Astrocyte of the spinal cord (primary cell): ENCODE measurements around the gene MYO7B.
A peak's percentile ranks its signal among the peaks of the same experiment; 100 is the strongest.

ENCODE experiments used
- DNase-seq: peaks from one replicate; pipeline ENCODE4 v3.0.0; 2011; ENCODE audit warnings: low read depth, low spot score
- H3K4me3 ChIP-seq: 2 replicates; pipeline ENCODE4 v1.5.1; 2011; ENCODE audit warnings: low read depth, mild to moderate bottlenecking, low read length, moderate library complexity
- in situ Hi-C: cut with HindIII; loops from 2 replicates; pipeline ENCODE4 v1.10.0; 2017; ENCODE audit warnings: low sequenced_read_pairs
- TF ChIP-seq, protein P1 (sequence below): IDR thresholded peaks from 2 replicates; pipeline ENCODE4 v1.5.1; 2012; ENCODE audit warnings: low read depth, mild to moderate bottlenecking, low read length, inconsistent platforms

The MYO7B gene

DNA sequence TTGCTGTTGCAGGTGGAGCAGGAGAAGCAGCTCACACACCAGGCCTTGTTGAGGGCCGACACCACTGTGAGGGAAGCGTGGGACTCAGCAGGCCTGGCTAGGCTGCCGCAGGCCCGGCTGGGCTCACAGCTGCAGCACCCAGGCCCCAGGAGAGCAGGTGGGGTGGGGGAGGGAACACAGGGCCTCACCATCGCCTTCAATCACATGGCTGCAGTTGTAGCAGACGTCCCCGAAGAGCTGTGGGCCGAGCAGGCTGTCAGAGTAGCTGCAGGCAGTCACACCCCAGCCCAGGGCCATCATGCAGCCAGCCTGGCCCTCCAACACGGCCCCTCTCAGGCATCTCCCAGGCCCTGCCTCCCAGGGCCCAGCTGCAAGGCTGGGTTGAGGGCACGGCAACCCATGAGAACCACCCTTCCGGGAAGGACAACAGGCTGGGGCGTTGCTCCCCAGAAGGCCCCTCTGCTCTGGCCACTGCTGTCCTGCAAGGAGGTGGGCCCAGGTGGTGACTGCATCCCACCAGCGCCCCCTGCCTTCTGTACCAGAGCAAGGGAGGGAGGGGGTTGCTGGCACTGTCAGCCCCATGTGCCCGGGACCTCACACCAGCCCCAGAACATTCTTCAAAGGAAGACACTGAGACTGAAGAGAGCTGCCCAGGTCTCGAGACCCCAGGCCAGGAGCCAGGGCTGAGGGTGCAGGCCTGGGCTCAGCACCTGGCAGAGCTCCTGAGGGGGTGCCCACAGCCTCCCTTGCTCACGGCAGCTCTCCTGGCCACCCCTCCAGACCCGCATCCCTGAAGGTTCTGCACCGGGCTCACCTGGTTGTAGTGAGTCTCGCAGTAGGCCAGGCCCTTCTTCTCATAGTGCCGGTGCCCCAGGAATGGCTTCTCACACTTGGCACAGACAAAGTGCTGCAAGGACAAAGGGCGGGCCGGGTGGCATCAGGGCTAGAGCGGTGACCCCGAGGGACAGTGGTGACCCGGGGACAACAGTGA, 104.9 kb downstream of the MYO7B start:
- in situ Hi-C loops, result no loop called here
- DNase-seq, result no peak
- no peak overlapping the region for H3K4me3 ChIP-seq
- TF ChIP-seq, protein P1, sequence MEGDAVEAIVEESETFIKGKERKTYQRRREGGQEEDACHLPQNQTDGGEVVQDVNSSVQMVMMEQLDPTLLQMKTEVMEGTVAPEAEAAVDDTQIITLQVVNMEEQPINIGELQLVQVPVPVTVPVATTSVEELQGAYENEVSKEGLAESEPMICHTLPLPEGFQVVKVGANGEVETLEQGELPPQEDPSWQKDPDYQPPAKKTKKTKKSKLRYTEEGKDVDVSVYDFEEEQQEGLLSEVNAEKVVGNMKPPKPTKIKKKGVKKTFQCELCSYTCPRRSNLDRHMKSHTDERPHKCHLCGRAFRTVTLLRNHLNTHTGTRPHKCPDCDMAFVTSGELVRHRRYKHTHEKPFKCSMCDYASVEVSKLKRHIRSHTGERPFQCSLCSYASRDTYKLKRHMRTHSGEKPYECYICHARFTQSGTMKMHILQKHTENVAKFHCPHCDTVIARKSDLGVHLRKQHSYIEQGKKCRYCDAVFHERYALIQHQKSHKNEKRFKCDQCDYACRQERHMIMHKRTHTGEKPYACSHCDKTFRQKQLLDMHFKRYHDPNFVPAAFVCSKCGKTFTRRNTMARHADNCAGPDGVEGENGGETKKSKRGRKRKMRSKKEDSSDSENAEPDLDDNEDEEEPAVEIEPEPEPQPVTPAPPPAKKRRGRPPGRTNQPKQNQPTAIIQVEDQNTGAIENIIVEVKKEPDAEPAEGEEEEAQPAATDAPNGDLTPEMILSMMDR, result peak; percentile 28

DNA sequence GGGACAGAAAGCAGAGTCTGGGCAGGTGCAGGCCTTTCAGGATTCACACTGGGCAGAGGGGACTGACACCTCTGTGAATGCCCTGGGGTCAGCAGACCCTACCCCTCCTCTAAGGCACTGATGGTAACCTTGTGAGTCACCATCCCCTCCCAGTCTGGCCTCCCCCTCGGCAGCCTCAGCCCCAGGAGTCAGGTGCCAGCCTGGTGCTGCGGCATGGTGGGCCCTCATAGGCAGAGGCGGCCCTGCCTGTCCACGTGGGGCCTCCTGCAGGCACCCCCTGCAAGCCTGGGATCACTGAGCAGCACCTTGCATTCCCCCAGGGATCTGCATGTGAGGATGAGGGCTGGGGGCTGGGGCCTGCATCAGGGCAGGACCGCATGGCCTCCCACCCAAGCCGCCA, 105.7 kb downstream of the MYO7B start:
- in situ Hi-C loops, result no loop called here
- TF ChIP-seq, protein P1, result no peak
- H3K4me3 ChIP-seq, result no peak overlapping the region
- no peak for DNase-seq

DNA sequence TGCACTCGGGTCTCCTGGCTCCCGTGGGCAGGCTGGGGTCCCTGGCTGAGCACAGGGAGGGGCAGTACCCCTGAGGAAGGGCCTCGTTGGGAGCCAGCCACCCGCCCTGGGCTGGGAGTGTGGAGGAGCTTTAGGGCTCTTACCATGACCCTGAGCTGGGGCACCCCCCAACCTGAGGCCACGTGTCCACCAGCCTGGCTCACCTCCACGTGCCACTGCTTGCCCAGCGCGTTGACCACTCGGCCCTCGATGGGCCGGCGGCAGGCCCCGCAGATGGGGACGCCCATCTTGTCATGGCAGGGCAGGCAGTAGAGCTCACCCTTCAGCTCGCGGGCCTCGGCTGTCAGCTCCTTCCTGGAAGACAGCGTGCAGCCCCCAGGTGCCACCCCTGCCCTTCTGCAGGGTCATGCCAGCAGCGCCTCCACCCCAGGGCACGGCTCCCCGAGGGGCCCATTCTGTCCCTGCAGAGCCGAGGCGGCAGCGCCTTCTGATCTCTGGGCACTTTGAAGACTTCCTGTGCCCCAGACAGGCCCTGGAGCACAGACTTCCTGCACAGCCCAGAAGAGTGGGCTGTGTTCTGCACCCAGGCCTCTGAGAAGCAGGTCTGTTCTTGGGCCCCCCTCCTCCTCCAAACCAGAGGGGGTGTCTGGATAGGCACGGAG, 106.5 kb downstream of the MYO7B start:
- DNase-seq, result no peak
- H3K4me3 ChIP-seq, result no peak overlapping the region
- in situ Hi-C loops, result no loop called here
- TF ChIP-seq, protein P1, result no peak

DNA sequence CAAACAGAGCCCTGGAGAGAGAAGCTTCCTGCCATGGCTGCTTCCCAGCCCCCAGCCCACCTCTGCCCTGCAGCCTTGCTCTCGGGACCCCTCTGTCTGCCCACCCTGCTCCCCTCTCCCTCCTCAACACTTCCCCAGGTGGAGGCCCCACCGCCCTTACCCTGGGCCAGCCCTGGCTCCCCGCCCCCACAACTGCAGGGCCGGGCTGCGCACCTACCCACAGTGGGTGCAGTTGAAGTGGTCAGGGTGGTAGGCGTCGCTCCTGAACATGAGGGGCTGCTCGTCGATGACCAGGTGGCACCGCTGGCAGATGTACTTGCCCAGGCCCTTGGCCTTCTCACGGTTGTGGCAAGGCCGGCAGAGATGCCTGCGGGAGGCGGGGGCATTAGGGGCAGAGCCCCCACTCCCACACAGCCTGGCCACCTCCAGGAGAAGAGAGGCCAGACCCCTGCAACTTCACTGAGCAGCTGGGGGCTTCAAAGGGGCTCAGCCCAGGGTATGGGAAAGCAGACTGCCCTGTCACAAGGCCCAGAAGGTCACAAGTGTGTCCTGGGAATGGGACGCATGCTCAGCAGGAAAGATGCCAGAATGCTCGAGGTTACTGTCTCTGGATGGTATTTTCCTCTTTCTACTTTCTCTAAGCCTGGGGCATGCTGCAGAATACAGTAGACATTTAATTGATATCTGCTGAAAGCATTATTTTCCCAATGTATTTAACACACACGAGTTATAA, 107.4 kb downstream of the MYO7B start:
- TF ChIP-seq, protein P1, result no peak
- in situ Hi-C loops, result no loop called here
- H3K4me3 ChIP-seq, result no peak overlapping the region
- no peak for DNase-seq

DNA sequence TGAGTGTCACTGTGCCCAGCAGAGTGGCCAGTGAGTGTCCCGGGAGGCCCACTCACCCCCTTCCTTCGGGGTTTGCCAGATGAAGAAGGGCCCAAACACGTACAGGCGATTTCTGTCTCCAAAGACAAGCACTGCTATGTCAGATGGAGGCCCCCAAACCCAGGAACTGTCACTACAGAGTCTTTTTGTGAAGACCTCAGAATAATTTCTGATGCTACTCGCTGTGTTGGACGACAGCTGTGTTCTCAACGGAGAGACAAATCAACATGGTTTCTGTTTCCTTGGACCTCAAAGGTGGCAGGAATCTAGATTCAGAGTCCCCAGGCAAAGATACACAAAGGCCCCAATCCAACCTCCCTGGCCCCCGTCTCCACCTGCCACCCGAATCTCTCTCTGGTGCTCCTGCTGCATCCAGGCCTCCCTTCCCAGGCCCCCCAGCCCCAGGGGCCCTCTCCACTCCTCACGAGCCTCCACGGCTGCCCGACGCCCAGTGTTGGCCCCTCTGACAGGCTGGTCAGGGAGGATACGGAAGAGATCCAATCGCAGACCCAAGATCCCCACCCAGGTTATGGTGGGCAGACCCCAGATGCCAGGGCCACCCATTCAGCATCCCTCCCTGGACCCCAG, 108.1 kb downstream of the MYO7B start:
- DNase-seq, result no peak
- in situ Hi-C loops, result no loop called here
- TF ChIP-seq, protein P1, result no peak
- no peak overlapping the region for H3K4me3 ChIP-seq
